Measurements from ENCODE around the gene PARL.

DNA sequence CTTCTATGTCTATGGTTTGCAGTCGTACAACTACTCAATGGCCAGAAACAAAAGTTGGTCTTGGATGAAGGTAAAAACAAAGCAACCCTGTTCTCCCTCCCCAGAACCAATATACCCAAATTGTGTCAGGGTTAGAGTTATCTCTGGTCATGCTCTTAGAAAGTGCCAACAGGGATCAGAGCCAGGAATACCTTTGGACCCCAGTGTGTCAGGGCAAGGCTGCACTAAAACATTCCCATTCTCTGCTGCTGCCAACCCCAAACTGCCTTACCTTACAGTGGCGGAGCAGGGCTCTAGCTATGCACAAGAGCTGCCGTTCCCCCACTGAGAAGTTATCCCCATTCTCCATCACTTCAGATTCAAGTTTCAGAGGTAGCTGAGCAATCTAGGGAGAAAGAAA, 42.4 kb upstream of the PARL start:
- TF ChIP-seq, protein P1, sequence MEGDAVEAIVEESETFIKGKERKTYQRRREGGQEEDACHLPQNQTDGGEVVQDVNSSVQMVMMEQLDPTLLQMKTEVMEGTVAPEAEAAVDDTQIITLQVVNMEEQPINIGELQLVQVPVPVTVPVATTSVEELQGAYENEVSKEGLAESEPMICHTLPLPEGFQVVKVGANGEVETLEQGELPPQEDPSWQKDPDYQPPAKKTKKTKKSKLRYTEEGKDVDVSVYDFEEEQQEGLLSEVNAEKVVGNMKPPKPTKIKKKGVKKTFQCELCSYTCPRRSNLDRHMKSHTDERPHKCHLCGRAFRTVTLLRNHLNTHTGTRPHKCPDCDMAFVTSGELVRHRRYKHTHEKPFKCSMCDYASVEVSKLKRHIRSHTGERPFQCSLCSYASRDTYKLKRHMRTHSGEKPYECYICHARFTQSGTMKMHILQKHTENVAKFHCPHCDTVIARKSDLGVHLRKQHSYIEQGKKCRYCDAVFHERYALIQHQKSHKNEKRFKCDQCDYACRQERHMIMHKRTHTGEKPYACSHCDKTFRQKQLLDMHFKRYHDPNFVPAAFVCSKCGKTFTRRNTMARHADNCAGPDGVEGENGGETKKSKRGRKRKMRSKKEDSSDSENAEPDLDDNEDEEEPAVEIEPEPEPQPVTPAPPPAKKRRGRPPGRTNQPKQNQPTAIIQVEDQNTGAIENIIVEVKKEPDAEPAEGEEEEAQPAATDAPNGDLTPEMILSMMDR (IDR thresholded peaks at IDR 0.05) = no peak
- TF ChIP-seq CHD2 (IDR thresholded peaks at IDR 0.05; ENCODE audit: low read length, partially characterized antibody) (no peak), RNF2 (IDR thresholded peaks at IDR 0.05; ENCODE audit: borderline replicate concordance, low read depth) (no peak), PHF8 (IDR thresholded peaks at IDR 0.05; ENCODE audit: borderline replicate concordance, low read depth) (no peak), POLR2AphosphoS2 (conservative IDR thresholded peaks at IDR 0.05; ENCODE audit: low read length) (no peak), CBX8 (IDR thresholded peaks at IDR 0.05) (no peak), ZFP36 (IDR thresholded peaks at IDR 0.05; ENCODE audit: borderline replicate concordance, partially characterized antibody) (no peak), HOXB13 (CRISPR knock-in tag; IDR thresholded peaks at IDR 0.05; ENCODE audit: low read depth) (no peak), RAD21 (conservative IDR thresholded peaks at IDR 0.05 in 1 of 2, IDR thresholded peaks at IDR 0.05 in 1 of 2) (no peak)
- TF ChIP-seq, protein P2, sequence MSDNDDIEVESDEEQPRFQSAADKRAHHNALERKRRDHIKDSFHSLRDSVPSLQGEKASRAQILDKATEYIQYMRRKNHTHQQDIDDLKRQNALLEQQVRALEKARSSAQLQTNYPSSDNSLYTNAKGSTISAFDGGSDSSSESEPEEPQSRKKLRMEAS (IDR thresholded peaks at IDR 0.05) = no peak
- TF ChIP-seq, protein P3, sequence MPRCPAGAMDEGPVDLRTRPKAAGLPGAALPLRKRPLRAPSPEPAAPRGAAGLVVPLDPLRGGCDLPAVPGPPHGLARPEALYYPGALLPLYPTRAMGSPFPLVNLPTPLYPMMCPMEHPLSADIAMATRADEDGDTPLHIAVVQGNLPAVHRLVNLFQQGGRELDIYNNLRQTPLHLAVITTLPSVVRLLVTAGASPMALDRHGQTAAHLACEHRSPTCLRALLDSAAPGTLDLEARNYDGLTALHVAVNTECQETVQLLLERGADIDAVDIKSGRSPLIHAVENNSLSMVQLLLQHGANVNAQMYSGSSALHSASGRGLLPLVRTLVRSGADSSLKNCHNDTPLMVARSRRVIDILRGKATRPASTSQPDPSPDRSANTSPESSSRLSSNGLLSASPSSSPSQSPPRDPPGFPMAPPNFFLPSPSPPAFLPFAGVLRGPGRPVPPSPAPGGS (IDR thresholded peaks at IDR 0.05) = no peak
- TF ChIP-seq, protein P4, sequence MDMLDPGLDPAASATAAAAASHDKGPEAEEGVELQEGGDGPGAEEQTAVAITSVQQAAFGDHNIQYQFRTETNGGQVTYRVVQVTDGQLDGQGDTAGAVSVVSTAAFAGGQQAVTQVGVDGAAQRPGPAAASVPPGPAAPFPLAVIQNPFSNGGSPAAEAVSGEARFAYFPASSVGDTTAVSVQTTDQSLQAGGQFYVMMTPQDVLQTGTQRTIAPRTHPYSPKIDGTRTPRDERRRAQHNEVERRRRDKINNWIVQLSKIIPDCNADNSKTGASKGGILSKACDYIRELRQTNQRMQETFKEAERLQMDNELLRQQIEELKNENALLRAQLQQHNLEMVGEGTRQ (IDR thresholded peaks at IDR 0.05) = no peak
- TF ChIP-seq, protein P5, sequence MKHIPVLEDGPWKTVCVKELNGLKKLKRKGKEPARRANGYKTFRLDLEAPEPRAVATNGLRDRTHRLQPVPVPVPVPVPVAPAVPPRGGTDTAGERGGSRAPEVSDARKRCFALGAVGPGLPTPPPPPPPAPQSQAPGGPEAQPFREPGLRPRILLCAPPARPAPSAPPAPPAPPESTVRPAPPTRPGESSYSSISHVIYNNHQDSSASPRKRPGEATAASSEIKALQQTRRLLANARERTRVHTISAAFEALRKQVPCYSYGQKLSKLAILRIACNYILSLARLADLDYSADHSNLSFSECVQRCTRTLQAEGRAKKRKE (CRISPR knock-in tag; IDR thresholded peaks at IDR 0.05; ENCODE audit: low read depth) = no peak

Data from A549 (cell line).